ENCODE results near the gene EXOC8. TPM values are rescaled to one million over a fixed set of nuclear protein-coding genes. Genes with fewer than 3 reads are reported as not detected.
A peak's percentile ranks its signal among the peaks of the same experiment; 100 is the strongest.

The EXOC8 gene
- total and polyA plus RNA-seq, 2 of the 13 experiments (the other 11 are each of a cell fraction or from before 2014, with no cell fraction given): 2.1 to 7.9 TPM

GRCh38 chr1:231338270-231339128, 847 bp upstream of the EXOC8 start, which contains the start of gene SPRTN (continued):
- TF ChIP-seq YY1 (IDR thresholded peaks at IDR 0.05; ENCODE audit: insufficient read depth, insufficient replicate concordance, low read depth, low read length): peak; percentile 46
- TF ChIP-seq HIC2 (CRISPR knock-in tag; IDR thresholded peaks at IDR 0.05; ENCODE audit: low read depth): no peak
- TF ChIP-seq MXD1 (CRISPR knock-in tag; IDR thresholded peaks at IDR 0.05): no peak
- TF ChIP-seq ASH2L (IDR thresholded peaks at IDR 0.05; ENCODE audit: insufficient read length, low read depth, low read length): peak; percentile 84
- TF ChIP-seq ZNF543 (CRISPR knock-in tag; IDR thresholded peaks at IDR 0.05): no peak
- TF ChIP-seq CBX1 (IDR thresholded peaks at IDR 0.05; ENCODE audit: low read depth): no peak
- no peak for TF ChIP-seq ZNF749 (CRISPR knock-in tag; IDR thresholded peaks at IDR 0.05; ENCODE audit: borderline replicate concordance)
- no peak for TF ChIP-seq MIXL1 (CRISPR knock-in tag; IDR thresholded peaks at IDR 0.05)
- TF ChIP-seq RFXAP (CRISPR knock-in tag; IDR thresholded peaks at IDR 0.05; ENCODE audit: borderline replicate concordance): no peak
- TF ChIP-seq ZBTB21 (CRISPR knock-in tag; IDR thresholded peaks at IDR 0.05): no peak
- TF ChIP-seq MAFK (conservative IDR thresholded peaks at IDR 0.05 in 1 of 2, IDR thresholded peaks at IDR 0.05 in 1 of 2; ENCODE audit: low read length in 2 of 2): no peak
- TF ChIP-seq ZNF180 (CRISPR knock-in tag; IDR thresholded peaks at IDR 0.05; ENCODE audit: borderline replicate concordance, low read depth): no peak
- no peak for TF ChIP-seq MLLT10 (CRISPR knock-in tag; IDR thresholded peaks at IDR 0.05)
- TF ChIP-seq KAT8 (CRISPR knock-in tag; IDR thresholded peaks at IDR 0.05): no peak
- no peak for TF ChIP-seq ZNF280B (CRISPR knock-in tag; IDR thresholded peaks at IDR 0.05; ENCODE audit: borderline replicate concordance)
- no peak for TF ChIP-seq ZBTB49 (CRISPR knock-in tag; IDR thresholded peaks at IDR 0.05; ENCODE audit: borderline replicate concordance)
- no peak for TF ChIP-seq HINFP (CRISPR knock-in tag; IDR thresholded peaks at IDR 0.05; ENCODE audit: low read depth)
- TF ChIP-seq ZNF616 (CRISPR knock-in tag; IDR thresholded peaks at IDR 0.05; ENCODE audit: low read depth): no peak

Measured in HepG2 (cell line).